Hematopoietic multipotent progenitor cell treated with erythropoietin and hydrocortisone succinate and interleukin-3 and kit ligand, for 8 days (in vitro differentiated cells): ENCODE data around the gene MIS12.

ENCODE experiments used
- DNase-seq: peaks from one replicate; pipeline ENCODE4 v3.0.0-alpha.2; 2015

The MIS12 gene

DNA sequence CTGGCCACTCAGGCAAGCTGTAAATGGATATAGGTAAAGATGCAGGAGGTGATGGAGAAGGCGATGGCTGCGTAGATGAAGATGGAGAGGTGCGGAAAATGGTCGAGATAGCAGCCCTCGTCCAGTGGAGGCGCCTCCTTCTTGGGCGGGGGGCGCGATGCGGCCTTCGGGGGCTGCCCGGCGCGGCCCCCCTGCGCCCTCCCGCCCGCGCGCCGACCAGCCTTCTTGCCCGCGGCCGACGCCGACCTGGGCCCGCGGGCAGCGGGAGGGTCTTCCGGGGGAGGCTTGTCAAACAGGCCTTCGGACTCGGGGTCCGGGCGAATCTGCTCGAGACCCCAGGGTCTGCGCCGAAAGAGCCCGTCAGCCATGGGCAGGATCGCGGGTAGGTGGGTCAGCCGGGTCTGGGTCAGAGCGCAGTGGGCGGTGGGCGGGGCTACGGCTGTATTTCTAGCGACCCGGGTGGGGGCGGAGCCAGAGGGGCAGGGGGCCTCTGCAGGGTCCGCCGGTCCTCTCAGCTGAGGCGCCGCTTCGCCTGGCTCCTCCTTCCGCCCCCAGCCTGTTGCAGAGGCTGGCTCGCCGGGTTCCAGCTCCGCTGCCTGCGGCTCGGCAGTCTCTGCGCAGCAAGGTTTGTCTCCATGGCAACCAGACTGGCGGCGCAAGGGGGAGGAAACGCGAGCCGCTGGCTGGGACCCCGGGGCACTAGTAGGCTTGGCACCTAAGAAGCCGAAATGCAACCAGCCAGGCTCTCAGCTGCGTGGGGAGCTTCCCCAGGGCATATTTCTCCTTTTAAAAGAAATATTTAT, 14.4 kb downstream of the MIS12 start:
- peak; percentile 34 for DNase-seq

DNA sequence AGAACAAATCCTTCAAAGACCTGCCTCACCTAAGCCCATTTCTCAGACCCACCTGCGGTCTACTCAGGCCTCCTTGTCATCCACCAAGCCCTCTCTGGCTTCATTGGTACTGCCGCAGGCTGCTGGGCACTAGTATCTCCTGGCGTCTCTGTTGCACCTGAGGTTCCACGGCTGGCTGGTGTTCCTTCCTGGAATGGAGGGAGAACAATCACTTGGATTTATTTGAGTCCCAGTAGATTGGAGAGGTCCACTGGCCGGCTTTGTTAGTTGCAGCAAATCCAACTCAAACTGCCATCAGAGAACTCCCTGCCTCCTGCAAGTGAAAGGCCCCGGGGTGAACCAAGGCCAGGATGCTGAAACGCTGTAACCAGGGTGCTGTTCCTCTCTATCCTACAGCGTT, 15.3 kb downstream of the MIS12 start:
- DNase-seq, result no peak

DNA sequence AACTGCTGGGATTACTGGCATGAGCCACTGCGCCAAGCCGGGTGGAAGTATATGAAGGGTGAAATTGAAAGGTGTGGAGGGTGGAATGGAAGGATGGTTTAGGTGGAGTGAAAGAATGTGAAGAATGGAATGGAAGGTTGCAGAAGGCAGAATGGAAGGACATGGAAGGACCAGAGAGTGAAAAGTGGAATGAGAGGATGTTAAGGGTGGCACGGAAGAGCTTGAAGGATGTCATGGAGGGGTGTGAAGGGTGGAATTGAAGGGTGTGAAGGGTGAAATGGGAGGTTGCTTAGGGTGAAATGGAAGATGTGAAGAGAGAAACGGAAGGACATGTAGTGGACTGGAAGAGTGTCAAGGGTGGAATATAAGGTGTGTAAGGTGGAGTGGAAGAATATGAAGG, 16.2 kb downstream of the MIS12 start:
- DNase-seq, result no peak

DNA sequence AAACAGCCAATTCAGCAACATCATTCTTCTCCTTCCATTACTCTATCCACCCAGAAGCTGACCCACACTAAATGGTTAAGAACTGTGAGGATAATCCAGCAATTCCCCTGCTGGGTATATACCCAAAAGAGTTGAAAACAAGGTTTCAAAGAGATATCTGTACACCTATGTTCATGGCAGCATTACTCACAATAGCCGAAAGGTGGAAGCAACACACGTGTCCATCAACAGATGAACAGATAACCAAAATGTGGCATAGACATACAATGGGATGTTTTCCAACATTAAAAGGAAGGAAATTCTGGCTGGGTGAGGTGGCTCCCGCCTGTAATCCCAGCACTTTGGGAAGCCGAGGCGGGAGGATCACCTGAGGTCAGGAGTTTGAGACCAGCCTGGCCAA, 19.9 kb downstream of the MIS12 start:
- DNase-seq, result no peak

DNA sequence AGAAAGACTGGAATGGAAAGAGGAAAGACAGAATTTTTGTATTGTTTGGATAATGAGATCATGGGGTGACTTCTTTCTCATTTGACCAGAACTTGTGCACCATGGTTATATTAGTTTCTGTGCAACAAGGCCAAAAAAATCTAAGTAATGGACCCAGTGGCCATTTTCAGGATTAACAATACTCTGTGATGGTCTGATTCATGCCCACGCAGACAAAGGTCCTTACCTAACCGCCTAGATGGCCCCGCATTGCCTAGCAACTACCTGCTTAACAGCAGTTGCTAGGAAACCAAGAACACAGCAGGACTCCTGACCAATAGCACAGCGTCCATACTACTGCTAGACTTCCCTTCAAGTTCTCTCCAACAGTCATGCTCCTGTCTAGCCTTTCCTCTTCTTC, 22.4 kb downstream of the MIS12 start:
- no peak for DNase-seq

DNA sequence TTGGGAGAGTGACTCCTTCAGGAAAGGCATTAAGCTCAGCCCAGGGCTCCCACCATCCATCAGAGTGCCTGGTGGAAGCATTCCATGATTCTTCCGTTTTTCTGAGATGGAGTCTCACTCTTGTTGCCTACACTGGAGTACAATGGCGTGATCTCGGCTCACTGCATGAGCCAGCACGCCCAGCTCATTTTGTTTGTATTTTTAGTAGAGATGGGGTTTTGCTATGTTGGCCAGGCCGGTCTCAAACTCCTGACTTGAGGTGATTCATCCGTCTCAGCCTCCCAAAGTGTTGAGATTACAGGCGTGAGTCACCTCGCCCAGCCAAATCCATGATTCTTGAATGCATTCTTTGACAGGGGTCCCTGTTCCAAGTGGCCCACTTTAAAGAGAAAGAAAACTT, 23.1 kb downstream of the MIS12 start:
- no peak for DNase-seq

DNA sequence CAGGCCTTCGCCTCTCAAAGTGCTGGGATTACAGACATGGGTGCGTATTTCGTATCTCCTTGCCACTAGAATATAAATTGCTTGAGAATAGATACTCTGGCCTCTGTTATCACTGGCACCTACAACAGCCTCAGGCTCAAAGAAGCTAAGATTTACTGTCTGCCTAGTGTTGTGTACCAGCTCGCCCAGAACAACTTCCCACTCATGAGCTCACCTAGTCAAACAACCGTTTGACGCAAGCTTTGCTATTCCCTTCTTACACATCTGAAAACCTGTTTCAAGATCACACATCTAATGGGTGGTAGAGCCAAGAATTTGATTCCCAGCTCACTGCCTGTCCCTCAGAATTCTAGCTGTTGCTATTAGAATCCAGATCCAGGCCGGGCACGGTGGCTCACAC, 24.4 kb downstream of the MIS12 start:
- no peak for DNase-seq

DNA sequence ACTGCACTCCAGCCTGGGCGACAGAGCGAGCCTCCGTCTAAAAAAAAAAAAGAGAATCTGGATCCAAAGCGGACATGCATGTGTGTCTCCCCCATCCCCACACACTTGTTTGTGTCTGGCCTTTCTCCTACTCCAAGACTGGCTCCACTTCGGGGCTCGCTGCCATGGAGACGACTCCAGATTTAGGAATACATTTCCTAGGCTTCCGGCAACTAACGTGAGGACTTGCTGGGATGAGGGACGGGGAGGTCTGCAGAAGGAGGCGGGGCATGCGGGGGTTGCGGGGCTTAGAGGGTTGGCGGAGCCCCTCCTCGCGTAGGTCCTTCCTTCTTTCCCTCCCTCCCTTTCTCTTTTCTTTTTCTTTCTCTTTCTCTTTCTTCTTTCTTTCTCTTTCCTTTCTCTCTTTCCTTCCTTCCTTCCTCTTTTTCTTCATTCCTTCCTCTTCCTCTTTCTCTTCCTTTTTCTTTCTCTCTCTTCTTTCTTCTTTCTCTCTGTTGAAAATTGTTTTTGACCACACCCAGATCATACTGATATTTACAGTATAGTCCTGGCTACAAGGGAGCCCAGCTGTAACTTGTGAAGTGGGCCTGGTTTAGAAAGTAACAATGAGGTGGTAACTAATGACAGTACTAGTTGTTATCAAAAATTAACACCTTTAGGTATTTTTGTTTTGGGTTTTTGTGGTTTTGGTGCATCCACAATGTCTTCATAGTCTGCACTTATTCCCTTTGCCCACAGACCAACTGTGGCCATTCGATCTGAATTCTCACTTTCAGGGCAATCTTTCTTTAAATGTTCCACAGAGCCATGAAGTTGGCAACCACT, 25.2 kb downstream of the MIS12 start:
- peak; percentile 49 for DNase-seq

DNA sequence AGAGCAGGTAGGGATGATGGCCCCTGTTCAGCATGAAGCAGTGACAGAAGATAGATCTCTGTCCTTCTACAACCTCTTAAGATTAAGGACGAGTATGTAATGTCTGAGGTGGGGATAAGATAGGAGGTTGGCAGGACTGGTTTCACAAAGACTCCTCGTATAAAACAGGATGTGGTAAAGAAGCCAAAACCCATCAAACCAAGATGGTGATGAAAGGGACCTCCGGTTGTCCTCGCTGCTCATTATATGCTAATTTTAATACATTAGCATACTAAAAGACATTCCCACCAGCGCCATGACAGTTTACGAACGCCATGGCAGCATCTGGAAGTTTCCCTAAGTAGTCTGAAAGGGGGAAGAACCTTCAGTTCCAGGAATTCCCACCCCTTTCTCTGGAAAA, 27.3 kb downstream of the MIS12 start:
- peak; percentile 9 for DNase-seq

DNA sequence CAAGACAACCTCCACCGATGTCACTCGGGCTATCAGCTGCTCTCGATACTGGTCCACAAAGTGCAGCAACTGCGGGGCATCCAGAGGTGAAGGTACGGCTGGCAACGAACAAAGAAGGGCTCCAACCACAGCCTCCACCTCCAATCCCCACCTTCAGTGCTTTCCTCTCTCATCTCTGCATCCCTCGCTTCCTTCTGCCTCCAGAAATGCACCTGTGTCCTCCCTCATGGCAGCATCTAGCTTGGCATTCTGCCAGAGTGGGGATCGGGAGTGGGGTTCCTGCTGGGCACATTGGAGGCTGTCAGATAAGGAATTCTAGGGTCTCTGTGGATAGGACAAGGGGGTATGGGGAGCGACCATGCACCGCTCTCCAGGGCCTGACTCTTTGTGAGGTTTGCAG, 28.6 kb downstream of the MIS12 start:
- no peak for DNase-seq

DNA sequence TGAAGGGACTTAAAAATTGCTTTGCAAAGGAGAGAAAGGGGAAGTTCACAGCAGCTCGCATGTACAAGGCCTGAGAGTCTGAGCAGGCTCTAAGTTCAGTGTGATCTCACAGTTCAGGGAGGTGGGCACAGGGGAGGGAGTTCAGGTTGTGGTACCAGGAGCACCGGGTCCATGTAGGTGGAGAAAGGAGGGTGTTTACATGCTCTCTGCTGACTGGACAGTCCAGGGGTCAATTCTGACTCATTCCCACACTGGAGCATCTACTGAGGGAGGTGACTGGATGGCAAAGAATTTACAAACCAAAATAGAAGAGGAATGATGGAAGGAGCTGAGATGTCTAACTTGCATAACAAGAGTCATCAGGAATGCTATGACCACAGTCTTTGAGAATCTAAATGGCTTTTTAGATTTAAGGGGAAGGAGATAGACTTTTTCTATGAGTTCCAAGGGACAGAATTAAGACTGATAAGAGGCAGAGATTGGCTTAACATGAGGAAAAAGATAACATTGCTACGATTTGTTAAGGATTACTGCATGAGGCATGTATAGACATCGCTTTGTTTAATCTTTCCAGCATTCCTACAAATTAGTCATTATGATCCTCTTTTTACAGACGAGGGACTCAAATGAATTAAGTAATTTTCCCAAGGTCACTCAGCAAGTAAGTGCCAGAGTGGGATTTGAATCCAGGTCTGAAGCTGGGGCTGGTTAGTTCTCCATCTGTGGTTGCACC, 29.9 kb downstream of the MIS12 start:
- no peak for DNase-seq

DNA sequence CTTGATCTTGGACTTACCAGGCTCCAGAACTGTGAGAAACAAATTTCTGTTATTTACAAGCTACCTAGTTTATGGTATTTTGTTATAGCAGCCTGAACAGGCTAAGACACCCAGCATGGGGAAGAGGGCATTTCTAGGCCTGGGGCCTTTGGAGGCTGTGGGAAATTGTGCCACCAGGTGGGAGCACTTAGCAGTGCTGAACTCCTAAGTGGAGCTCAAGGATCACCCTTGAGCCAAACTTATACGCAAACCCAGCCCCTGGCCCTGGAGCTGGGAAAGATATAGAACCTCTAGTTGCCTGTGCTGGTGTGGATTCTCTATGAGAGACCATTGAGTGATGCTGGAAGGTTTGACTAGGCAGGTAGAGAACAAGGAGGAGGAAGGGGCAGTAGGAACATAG, 36.1 kb downstream of the MIS12 start:
- no peak for DNase-seq

DNA sequence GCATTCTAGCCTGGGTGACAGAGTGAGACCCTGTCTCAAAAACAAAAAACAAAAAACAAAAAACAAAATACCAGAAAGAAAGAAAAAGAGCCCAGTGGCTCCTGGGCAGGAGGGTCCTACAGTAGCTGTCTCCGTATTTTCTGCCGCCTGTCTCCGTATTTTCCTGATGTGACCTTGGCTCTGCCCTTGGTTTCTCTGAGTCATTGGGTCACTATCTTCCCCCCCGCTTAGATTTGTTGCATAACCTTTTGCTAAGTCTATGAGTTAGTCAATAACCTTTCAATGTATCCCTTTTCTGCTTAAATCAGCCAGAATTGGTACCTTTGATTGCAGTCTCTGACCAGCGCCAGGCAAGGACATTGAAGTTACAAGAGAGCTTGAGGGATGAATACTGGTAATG, 36.9 kb downstream of the MIS12 start:
- no peak for DNase-seq

DNA sequence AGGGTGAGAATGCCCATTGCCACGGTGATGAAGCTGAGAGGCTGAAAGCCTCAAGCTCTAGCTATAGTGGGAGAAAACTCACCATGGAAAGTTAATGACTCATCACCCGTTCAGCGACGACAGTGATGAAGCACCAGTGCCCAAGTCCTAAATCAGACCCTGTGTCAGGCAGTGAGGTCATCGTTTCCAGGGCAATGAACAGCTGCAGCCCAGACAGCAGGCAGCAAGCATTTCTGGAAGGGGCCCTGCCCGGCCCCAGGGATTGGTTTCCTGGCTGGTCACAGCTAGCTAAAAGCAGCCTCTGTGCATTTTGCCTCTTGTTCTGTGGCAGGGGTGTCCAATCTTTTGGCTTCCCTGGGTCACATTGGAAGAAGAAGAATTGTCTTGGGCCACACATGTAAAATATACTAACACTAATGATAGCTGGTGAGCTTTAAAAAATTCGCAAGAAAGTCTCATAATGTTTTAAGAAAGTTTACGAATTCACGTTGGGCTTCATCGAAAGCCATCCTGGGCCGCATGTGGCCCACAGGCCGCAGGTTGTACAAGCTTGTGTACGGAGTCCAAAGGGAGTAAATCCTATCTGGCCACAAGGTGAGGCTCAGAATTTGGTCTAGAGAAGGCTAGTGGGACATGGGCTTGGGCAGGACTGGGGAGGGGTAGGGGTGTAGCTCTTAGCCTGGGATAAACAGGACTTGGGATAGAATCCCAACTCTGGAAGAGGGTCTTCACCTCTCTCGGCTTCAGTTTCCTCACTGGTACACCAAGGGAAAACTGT, 40.6 kb downstream of the MIS12 start:
- DNase-seq, result peak; percentile 39

DNA sequence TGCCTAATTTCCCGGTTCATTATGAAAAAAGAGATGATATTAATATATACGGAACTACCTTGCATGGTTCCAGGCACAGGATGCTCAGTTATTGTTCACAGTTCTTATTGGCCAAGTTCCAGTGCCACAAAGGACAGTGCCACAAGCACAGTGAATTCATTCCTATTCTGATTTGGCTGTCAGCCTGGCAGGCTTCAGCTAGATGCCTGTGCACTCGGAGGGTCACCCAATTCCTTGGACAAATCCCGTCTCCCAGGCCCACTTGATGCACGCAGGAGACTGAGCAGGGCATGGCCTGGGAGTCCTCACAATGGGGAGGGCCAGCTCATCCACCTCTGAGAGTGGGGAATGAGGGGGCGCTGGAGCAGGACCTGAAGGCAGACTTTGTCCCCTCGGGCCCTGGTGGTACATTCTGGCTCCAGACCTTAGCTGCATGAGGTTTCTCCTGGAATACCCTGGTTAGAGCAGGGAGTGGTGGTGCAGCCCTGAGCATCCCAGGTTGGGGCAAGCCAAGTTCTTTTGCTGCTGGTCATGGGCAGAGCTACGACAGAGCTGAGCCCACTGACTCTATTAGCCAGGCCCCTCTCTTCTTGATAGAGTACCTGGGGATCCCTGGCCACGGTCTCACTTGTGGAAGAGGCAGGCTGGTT, 41.4 kb downstream of the MIS12 start:
- no peak for DNase-seq

DNA sequence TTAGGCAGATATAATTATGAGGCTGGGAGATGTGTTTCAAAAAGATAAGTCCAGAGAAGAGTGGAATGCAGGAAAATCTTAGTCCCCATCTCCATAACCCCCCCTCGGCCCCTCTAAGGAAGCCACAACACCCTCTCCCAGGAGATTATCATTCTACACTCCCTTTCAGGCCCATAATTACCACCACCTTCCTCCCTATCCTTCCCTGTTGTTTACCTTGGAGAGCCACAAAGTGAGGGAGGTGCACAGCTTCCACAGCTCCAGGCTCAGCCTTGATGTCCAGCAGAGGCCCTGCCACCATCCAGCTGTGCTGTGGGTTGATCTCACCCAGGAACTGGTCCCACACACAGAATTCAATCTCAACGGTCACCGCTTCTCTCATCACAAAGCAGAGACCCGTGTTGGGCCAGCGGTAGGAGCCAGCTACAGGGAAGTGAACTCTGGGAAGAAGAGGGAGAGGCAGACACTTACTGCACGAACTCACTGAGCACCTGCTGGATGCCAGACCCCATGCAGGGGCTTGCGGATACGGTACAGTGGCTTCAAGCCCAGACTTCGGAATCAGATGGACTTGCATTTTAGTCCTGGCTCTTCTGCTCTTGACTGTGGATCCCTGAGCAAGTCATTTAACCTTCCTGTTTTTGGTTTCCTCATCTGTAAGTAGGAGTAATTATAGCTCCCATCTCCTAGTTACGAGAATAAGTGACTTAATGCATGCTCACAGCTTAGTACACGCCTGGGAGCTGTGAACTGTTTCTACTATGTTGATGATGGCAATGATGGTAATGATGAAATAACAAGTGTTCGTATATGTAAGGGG, 44.1 kb downstream of the MIS12 start:
- no peak for DNase-seq

DNA sequence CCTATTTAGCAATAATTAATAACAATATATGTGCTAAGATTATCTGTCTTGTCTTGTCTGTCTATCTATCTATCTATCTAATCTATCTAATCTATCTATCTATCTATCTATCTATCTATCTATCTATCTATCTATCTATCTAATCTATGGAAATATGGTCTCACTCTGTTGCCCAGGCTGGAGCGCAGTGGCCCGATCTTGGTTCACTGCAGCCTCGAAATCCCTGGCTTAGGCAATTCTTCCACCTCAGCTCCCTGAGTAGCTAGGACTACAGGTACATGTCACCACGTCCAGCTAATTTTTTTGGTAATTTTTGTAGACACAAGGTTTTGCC, 44.7 kb downstream of the MIS12 start:
- DNase-seq, result no peak

DNA sequence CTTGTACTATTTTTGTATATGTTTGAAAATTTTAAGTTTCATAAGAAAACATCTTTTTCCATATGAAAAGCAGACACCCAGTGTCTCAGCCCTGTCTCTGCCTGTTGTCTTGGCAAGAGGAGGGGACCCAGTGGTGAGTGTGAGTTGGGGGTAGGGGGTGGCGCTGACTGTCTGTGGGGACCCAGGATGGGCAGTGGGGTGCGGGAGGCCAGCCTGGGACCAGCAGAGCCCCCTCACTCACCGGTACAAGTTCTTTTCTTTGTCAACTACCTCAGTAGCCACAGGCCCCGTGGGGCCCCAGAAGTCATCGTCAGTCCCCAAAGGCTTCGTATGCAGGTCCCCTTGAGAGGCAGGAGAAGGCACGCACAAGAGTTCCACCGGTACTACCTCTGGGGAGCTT, 46.2 kb downstream of the MIS12 start:
- DNase-seq, result no peak

DNA sequence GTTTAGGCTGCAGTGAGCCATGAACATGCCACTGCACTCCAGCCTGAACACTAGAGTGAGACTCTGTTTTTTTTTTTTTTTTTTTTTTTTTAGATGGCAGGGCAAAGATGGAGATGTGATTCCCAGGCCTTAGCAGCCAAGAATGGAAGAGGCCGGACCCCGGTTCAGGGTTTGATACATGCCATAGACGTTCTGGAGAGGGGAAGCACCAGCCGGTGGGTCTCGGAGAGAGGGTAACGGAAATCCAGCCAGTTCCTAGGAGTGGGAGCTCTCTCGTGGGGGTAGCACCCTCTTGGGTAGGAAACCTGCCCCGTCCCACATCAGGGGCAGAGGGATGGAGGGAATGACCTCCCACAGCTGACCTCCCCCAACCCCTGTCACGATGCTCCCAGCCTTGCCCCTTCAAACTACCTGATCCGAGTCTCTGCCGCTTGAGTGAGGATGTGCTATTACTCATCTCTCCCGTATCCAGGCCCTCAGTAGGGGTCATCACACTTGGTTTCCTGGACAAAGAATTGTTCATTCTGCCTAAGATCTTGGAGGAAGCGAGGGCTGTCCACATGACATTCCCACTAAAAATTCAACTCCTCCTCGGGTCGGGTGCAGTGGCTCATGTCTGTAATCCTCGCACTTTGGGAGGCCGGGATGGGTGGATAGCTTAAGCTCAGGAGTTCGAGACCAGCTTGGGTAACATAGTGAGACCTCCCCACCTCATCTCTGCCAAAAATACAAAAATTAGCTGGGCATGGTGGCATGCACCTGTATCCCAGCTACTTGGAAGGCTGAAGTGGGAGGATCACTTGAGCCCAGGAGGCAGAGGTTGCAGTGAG, 47.3 kb downstream of the MIS12 start:
- no peak for DNase-seq

DNA sequence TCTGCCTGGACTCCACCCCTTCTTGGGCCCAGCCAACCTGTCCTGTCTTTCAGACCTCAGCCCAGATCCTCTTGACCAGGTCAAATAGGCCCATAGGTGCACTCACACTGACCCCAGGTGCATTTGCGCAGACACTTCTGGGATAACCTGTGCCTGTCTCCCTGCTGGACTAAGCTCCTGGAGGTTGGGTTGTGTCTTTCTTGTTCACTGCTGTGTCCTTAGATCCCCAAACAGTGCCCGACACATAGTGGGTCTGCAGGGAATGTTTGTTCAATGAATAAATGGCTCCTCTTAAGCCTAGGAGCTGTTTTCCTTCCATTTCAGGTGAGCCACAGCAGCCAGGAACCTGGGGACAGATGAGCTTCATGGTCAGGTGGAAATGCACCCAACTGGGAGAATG, 49.1 kb downstream of the MIS12 start:
- DNase-seq, result no peak
